Natural killer cell (primary cell): ENCODE measurements around the gene RAD51B. TPM values are rescaled to one million over a fixed set of nuclear protein-coding genes. Genes with fewer than 3 reads are reported as not detected.

Source experiments
- ATAC-seq, 3 donors: fragments of 150-1000 bp in 2 of 3; fragments of 200-7000 bp in 1 of 3; cut with Tn5 transposase; 1 replicate in 1 of 3; 2 replicates in 2 of 3; pipeline ENCODE4 v1.10.0; 2021; ENCODE audit warnings: mild to moderate bottlenecking in 2 of 3, moderate library complexity in 2 of 3
- DNase-seq, 2 donors: peaks; one replicate each; pipeline versions ENCODE4 v3.0.0 to v3.0.0-alpha.2; 2013 to 2021; ENCODE audit warnings: mixed read lengths in 1 of 2
- H3K27ac ChIP-seq: one replicate; pipeline ENCODE4 v1.5.1; 2013; ENCODE audit warnings: mild to moderate bottlenecking, low read length
- H3K27me3 ChIP-seq: one replicate; pipeline ENCODE4 v1.6.1; 2013; ENCODE audit warnings: low read length; ENCODE audit not compliant: control insufficient read depth, insufficient read depth
- H3K36me3 ChIP-seq: one replicate; pipeline ENCODE4 v1.6.1; 2013; ENCODE audit warnings: low read length; ENCODE audit not compliant: control insufficient read depth, insufficient read depth
- H3K4me1 ChIP-seq: one replicate; pipeline ENCODE4 v1.6.1; 2013; ENCODE audit warnings: low read length; ENCODE audit not compliant: control insufficient read depth, insufficient read depth
- H3K4me3 ChIP-seq: one replicate; pipeline ENCODE4 v1.5.1; 2013; ENCODE audit warnings: low read length
- H3K9me3 ChIP-seq: one replicate; pipeline ENCODE4 v1.6.1; 2013; ENCODE audit warnings: low read length; ENCODE audit not compliant: control insufficient read depth, insufficient read depth
- H3K27ac Mint-ChIP-seq, 2 donors: one replicate each; pipeline ENCODE4 v1.8.0; 2022; ENCODE audit warnings: mild to moderate bottlenecking in 2 of 2, mixed read lengths in 2 of 2, moderate library complexity in 1 of 2
- H3K27me3 Mint-ChIP-seq, 2 donors: one replicate each; pipeline ENCODE4 v1.8.0; 2022; ENCODE audit warnings: low read depth in 2 of 2, mixed read lengths in 2 of 2
- H3K36me3 Mint-ChIP-seq: one replicate; pipeline ENCODE4 v1.8.0; 2022; ENCODE audit warnings: mixed read lengths
- H3K4me1 Mint-ChIP-seq, 2 donors: one replicate each; pipeline ENCODE4 v1.8.0; 2022; ENCODE audit warnings: mixed read lengths in 2 of 2
- H3K4me3 Mint-ChIP-seq: one replicate; pipeline ENCODE4 v1.8.0; 2022; ENCODE audit warnings: mild to moderate bottlenecking, moderate library complexity, mixed read lengths
- H3K9me3 Mint-ChIP-seq, 2 donors: one replicate each; pipeline ENCODE4 v1.8.0; 2022; ENCODE audit warnings: mixed read lengths in 2 of 2
- WGBS: methylation state at CpG from one replicate; pipeline ENCODE4 v1.1.7; 2013; ENCODE audit warnings: missing lambda C conversion rate; ENCODE audit not compliant: insufficient coverage; 5-methylcytosine and 5-hydroxymethylcytosine counted together
- intact Hi-C: fragments of 100-400 bp; cut with micrococcal nuclease; formaldehyde crosslinking; loops from one replicate; pipeline ENCODE4 v1.14.2; 2022
- total RNA-seq, 4 donors: library from RNA; stranded (reverse); fragments of 120-200 nt in 1 of 4; gene quantifications; one replicate each; pipeline versions ENCODE4 v1.2.3 to v1.2.4, GENCODE V29; 2013 to 2022
- TF ChIP-seq, protein P1 (sequence below): fragments of 200-600 bp; IDR thresholded peaks from one replicate; pipeline ENCODE4 v1.8.0; 2022; ENCODE audit warnings: antibody characterized with exemption

RAD51B gene
- total RNA-seq, 3 donors from 2014 or later (not counting 1 experiment from before 2014, with no cell fraction given): 28.1 to 37.6 (median 28.6) TPM

DNA sequence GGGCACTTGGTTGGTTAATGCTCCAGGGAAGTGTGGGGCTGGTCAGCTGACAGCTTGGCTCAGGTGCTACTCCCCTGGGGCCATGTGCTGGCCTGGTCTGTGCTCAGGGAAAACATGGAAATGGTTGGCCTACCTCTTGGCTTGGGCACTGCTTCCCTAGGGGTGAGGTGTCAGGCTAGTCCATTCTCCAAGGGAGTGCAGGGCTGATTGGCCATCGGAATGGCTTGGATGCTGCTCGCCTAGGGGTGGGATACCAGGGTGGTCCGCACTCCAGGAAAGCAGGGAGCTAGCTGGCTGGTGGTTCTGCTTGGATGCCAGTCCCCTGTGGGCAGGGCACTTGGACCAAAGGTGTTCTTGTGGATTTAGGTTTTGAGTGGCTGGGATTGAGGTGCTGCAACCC, 245.7 kb downstream of the RAD51B start:
- Histone ChIP-seq H3K4me1 (no peaks in the 10 kb centered on the region), H3K27me3 (no peaks in the 10 kb centered on the region), H3K4me3 (no peak overlapping the region), H3K36me3 (no peaks in the 10 kb centered on the region), H3K27ac (no peak overlapping the region), H3K9me3 (no peaks in the 10 kb centered on the region)
- H3K27ac Mint-ChIP-seq: no peak overlapping the region
- no peak for DNase-seq
- H3K4me3 Mint-ChIP-seq: no peak overlapping the region
- H3K4me1 Mint-ChIP-seq: no peaks in the 10 kb centered on the region
- H3K27me3 Mint-ChIP-seq: no peaks in the 10 kb centered on the region
- ATAC-seq: no peak
- H3K36me3 Mint-ChIP-seq: peaks cover 20% of the 10 kb centered on the region
- TF ChIP-seq, protein P1, sequence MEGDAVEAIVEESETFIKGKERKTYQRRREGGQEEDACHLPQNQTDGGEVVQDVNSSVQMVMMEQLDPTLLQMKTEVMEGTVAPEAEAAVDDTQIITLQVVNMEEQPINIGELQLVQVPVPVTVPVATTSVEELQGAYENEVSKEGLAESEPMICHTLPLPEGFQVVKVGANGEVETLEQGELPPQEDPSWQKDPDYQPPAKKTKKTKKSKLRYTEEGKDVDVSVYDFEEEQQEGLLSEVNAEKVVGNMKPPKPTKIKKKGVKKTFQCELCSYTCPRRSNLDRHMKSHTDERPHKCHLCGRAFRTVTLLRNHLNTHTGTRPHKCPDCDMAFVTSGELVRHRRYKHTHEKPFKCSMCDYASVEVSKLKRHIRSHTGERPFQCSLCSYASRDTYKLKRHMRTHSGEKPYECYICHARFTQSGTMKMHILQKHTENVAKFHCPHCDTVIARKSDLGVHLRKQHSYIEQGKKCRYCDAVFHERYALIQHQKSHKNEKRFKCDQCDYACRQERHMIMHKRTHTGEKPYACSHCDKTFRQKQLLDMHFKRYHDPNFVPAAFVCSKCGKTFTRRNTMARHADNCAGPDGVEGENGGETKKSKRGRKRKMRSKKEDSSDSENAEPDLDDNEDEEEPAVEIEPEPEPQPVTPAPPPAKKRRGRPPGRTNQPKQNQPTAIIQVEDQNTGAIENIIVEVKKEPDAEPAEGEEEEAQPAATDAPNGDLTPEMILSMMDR: no peak
- intact Hi-C loops: no loop called here
- WGBS: 94% methylated on average over 3 of the region's 3 CpGs
- H3K9me3 Mint-ChIP-seq: peaks cover 5 to 9% of the 10 kb centered on the region in 2 donors

DNA sequence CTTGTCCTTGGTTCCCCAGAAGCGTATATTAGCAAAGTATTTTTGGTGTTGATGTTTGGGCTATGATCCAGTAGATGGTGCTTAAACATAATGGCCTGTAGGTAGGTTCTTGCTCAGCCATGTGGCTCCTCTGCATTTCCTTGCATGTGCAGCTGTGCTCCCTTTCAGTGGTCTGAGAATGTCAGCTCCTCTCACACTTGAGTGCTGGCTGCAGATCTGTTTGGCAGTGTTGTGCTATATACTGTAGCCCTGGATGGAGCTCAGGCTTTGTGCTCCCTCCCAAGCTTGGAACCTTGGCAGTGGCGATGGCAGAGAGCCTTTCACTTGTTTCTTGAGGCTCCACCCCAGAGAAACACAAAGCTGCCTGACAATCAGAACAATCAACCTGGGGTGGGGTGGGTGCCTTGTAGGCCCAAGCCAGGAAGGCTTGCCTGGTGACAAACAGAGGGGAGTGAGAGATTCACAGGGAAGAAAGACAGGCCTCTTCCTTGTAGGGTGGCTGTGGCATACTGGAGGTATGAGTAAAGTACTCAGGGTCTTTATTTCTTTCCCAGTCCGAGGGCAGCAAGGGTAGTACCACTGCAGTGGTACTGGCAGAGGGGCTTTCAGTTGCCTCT, 255.3 kb downstream of the RAD51B start:
- Mint-ChIP-seq H3K9me3 (peaks cover 6 to 10% of the 10 kb centered on the region in 2 donors), H3K4me3 (no peak overlapping the region), H3K4me1 (peaks cover 0 to 4% of the 10 kb centered on the region in 2 donors), H3K27ac (no peak overlapping the region), H3K36me3 (peaks cover 36% of the 10 kb centered on the region), H3K27me3 (no peaks in the 10 kb centered on the region)
- no peaks in the 10 kb centered on the region for H3K27me3 ChIP-seq
- H3K4me1 ChIP-seq: no peaks in the 10 kb centered on the region
- no peaks in the 10 kb centered on the region for H3K36me3 ChIP-seq
- H3K4me3 ChIP-seq: no peak overlapping the region
- WGBS: 91% methylated on average over 3 of the region's 3 CpGs
- DNase-seq (no peak), ATAC-seq (no peak)
- no peak overlapping the region for H3K27ac ChIP-seq
- intact Hi-C loops: no loop called here
- TF ChIP-seq, protein P1: no peak
- no peaks in the 10 kb centered on the region for H3K9me3 ChIP-seq

DNA sequence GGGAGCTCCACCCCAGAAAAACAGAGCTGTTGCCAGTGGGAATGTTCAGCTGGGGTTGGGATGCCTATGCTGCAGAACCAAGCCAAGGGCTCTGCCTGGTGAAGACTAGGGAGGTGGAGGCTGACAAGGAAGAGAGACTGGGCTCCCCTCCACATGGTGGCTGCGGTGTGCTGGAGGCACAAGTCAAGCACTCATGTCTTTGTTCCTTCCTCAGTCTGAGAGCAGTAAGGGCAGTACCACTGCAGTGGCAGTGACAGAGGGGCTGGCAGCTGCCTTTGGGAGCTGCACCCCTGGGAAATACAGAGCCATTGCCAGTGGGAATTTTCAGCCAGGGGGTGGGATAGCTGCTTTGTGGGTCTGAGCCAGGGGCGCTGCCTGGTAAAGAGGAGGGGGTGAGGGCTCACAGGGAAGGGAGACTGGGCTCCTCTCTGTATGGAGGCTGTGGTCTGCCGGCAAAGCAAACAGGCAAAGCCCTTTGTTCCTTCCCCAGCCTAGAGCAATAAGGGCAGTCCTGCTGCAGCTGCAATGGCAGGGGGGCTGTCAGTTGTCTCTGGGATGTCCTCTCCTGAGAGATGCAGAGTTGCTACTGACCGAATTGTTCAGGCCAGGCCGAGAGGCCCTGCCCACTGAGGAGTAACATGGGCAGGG, 255.9 kb downstream of the RAD51B start:
- ATAC-seq (no peak), DNase-seq (no peak)
- 97% methylated on average over 5 of the region's 5 CpGs for WGBS
- no peaks in the 10 kb centered on the region for H3K9me3 ChIP-seq
- Mint-ChIP-seq H3K4me1 (peaks cover 0 to 4% of the 10 kb centered on the region in 2 donors), H3K27me3 (no peaks in the 10 kb centered on the region), H3K36me3 (peaks cover 30% of the 10 kb centered on the region), H3K4me3 (no peak overlapping the region), H3K9me3 (peaks cover 6 to 10% of the 10 kb centered on the region in 2 donors), H3K27ac (no peak overlapping the region)
- H3K27ac ChIP-seq: no peak overlapping the region
- H3K36me3 ChIP-seq: no peaks in the 10 kb centered on the region
- H3K4me3 ChIP-seq: no peak overlapping the region
- TF ChIP-seq, protein P1: no peak
- H3K4me1 ChIP-seq: no peaks in the 10 kb centered on the region
- H3K27me3 ChIP-seq: no peaks in the 10 kb centered on the region
- intact Hi-C loops: no loop called here
